Naive thymus-derived CD8-positive, alpha-beta T cell (primary cell): ENCODE data around the gene EXPH5. TPM values are rescaled to one million over a fixed set of nuclear protein-coding genes. Genes with fewer than 3 reads are reported as not detected.
"Not testable (repeated sequence)": the region's sequence is repeated elsewhere in the genome, so short reads cannot be mapped to it uniquely, and the experiment has no call there.

Experiments used
- ATAC-seq, 2 donors: fragments of 150-1000 bp; cut with Tn5 transposase in 1 of 2; sonication (Bioruptor Pico), chemical (Tn5 transposase) in 1 of 2; 1 replicate in 1 of 2; 2 replicates in 1 of 2; pipeline ENCODE4 v1.10.0; 2021; ENCODE audit warnings: mild to moderate bottlenecking in 2 of 2, moderate library complexity in 2 of 2
- POLR2A ChIA-PET: fragments of 350-600 bp; sonication (Branson Sonifier 250); formaldehyde crosslinking; loops from one replicate; lab custom pipeline; 2021; ENCODE audit warnings: antibody characterized with exemption; lab: Charles Lee
- DNase-seq, 10 donors: peaks; one replicate each; pipeline versions ENCODE4 v3.0.0 to v3.0.0-alpha.2; 2020 to 2022
- H3K27ac Mint-ChIP-seq, 10 donors: one replicate each; pipeline ENCODE4 v1.8.0; 2020 to 2022; ENCODE audit warnings: mild to moderate bottlenecking in 10 of 10, mixed read lengths in 10 of 10, moderate library complexity in 4 of 10, inconsistent platforms in 1 of 10
- H3K27me3 Mint-ChIP-seq, 5 donors: one replicate each; pipeline ENCODE4 v1.8.0; 2021 to 2022; ENCODE audit warnings: mixed read lengths in 5 of 5
- H3K36me3 Mint-ChIP-seq, 3 donors: one replicate each; pipeline ENCODE4 v1.8.0; 2020 to 2022; ENCODE audit warnings: mixed read lengths in 3 of 3, mild to moderate bottlenecking in 2 of 3, inconsistent platforms in 1 of 3
- H3K4me1 Mint-ChIP-seq, 4 donors: one replicate each; pipeline ENCODE4 v1.8.0; 2021 to 2022; ENCODE audit warnings: mixed read lengths in 4 of 4
- H3K4me3 Mint-ChIP-seq, 10 donors: one replicate each; pipeline ENCODE4 v1.8.0; 2020 to 2022; ENCODE audit warnings: mild to moderate bottlenecking in 10 of 10, mixed read lengths in 10 of 10, moderate library complexity in 6 of 10, inconsistent platforms in 1 of 10
- H3K9me3 Mint-ChIP-seq, 9 donors: one replicate each; pipeline ENCODE4 v1.8.0; 2020 to 2022; ENCODE audit warnings: mixed read lengths in 9 of 9, mild to moderate bottlenecking in 3 of 9, inconsistent platforms in 1 of 9, moderate library complexity in 1 of 9
- polyA plus RNA-seq, 3 donors: library from polyadenylated mRNA; unstranded; fragments of 300-500 nt; fragmentation: Illumina TruSeq; gene quantifications; one replicate each; pipeline ENCODE4 v1.2.3, GENCODE V29; 2021
- total RNA-seq, 8 experiments: library from RNA in 2 of 8; stranded (reverse) in 2 of 8; gene quantifications; one replicate each; pipeline ENCODE4 v1.2.3 and lab custom pipeline; 2021 to 2026

The EXPH5 gene, protein sequence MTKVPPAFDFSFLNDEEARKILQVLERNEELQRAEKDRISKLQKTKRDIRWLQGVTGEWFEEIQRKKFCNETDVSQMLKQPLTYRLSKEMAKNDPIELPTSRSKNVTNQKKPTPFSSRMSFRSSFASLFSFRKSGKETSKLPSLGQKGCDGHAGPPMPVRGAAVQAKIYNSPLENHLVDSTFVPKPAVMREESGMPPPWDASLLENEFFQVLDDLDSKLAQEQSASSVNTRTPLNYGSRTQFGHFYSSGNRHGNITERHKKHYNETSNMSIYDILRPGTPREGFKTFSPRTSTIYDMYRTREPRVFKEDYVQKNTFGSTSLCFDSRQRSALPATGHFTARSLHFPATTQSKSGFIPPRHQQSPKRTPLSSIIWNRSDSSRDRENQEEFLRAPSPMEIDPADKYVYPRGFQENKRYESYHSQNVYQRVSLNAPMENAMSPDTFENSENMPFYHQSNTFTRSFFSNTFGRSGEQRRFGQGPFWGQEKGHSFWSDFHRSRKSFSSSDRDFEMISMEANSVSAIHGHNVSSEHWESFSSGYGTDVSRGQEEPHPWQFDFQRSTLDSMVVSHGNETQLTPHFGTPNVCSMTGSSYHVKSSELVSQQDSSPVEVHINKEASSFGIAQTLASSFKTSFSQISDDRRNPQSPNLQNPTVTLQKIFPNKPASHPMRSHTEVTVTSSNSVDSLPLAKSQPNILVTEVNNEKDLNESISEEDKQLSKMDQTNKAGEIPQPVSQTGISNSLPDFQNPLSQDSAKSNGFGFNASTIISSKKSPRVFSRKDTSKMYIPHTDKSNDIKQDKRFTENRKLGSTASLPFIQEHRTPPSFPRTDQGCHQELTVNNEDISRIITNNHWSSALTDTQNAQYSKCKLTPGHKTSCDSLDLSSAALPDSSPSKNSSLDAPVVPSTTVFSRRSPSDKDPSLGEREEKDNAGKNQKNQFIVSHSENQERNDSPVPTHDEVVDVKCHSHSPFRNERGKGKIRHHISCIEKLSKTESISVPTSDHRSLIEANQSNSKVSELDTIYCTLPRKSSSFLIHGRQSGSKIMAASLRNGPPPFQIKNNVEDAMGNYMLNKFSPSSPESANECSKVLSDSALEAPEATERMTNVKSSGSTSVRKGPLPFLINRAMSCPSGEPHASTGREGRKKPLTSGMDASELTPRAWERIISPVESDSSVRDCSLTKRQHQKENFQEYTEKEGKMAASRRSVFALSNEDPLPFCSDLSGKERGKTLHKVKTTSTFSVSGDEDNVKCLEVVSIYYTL (N-terminal part only)
- total RNA-seq (1 to 10 TPM; 8.6 to 8.7 TPM), polyA plus RNA-seq (1 to 10 TPM in 2 of 3 donors, under 1 TPM in 1; 0.82 to 2.3 (median 1.9) TPM), total RNA-seq (lab: John Stamatoyannopoulos, UW) (4.3 to 16.4 (median 14.9) reads per million in 6 experiments)

GRCh38 chr11:108593214-108593922, at the start of gene EXPH5:
Gene EXPH5, minus strand, starts transcription at chr11:108593768. Its CDS starts 232 bp downstream, at chr11:108593536.
- H3K27me3 Mint-ChIP-seq, result peaks cover 0 to 22% (median 0%) of the 10 kb centered on the region in 5 donors
- no peaks in the 10 kb centered on the region for H3K9me3 Mint-ChIP-seq
- H3K36me3 Mint-ChIP-seq, result peaks cover 0 to 5% (median 0%) of the 10 kb centered on the region in 3 donors
- peak within 1 kb of the TSS; percentile 88 to 98 (median 94) for H3K27ac Mint-ChIP-seq
- peak within 1 kb of the TSS; percentile 89 to 99 (median 96) for H3K4me3 Mint-ChIP-seq
- POLR2A ChIA-PET, result interaction anchor here (1.1 to 1.5 kb wide), 4 partner anchors 12 to 126 kb away, joined by 3 to 5 read pairs (median 3); partner anchors contain the start of genes C11orf65, DDX10 and POGLUT3
- H3K4me1 Mint-ChIP-seq, result peaks cover 9 to 25% (median 20%) of the 10 kb centered on the region in 4 donors
- ATAC-seq (peak; percentile 93 to 94), DNase-seq (peak; percentile 72 to 93 (median 84))

GRCh38 chr11:108641752-108642151, 48.2 kb upstream of the EXPH5 start:
- H3K36me3 Mint-ChIP-seq, DNase-seq, H3K27ac Mint-ChIP-seq, H3K9me3 Mint-ChIP-seq, H3K4me3 Mint-ChIP-seq, ATAC-seq, H3K4me1 Mint-ChIP-seq, POLR2A ChIA-PET: not testable (repeated sequence)
- peaks cover 0 to 12% (median 2%) of the 10 kb centered on the region in 5 donors for H3K27me3 Mint-ChIP-seq

- Mint-ChIP-seq H3K27me3 (peaks cover 0 to 20% (median 12%) of the 10 kb centered on the region in 5 donors), H3K27ac (no peak overlapping the region), H3K36me3 (no peaks in the 10 kb centered on the region), H3K4me1 (peaks cover 0 to 8% (median 5%) of the 10 kb centered on the region in 4 donors), H3K4me3 (no peak overlapping the region), H3K9me3 (no peaks in the 10 kb centered on the region)
- DNase-seq (no peak), ATAC-seq (no peak)
- POLR2A ChIA-PET, result no interaction called here
Observed at GRCh38 chr11:108639146-108639545, 45.6 kb upstream of the EXPH5 start.

DNA sequence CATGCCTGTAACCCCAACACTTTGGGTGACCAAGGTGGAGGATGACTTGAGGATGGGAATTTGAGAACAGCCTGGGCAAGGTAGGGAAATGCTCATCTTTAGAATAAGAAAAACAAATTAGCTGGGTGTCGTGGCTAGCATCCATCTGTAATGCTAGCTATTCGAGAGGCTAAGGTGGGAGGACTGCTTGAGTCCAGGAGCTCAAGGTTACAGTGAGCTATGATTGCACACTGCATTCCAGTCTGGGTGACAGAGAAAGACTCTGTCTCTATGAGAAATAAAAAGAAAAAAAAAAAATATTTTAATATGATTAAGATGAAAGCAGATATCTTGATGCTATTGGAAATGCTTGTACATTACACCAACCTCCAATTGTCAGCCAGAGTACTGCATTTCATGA, 42.7 kb upstream of the EXPH5 start:
- DNase-seq (no peak), ATAC-seq (no peak)
- POLR2A ChIA-PET, result no interaction called here
- Mint-ChIP-seq H3K4me1 (peaks cover 0 to 8% (median 5%) of the 10 kb centered on the region in 4 donors), H3K27ac (no peak overlapping the region), H3K9me3 (peaks cover 0 to 4% (median 0%) of the 10 kb centered on the region in 9 donors), H3K36me3 (no peaks in the 10 kb centered on the region), H3K4me3 (no peak overlapping the region), H3K27me3 (peaks cover 0 to 23% (median 13%) of the 10 kb centered on the region in 5 donors)

- POLR2A ChIA-PET, result no interaction called here
- Mint-ChIP-seq H3K36me3 (no peaks in the 10 kb centered on the region), H3K27me3 (peaks cover 0 to 23% (median 13%) of the 10 kb centered on the region in 5 donors), H3K4me1 (peaks cover 0 to 8% (median 5%) of the 10 kb centered on the region in 4 donors), H3K4me3 (no peak overlapping the region), H3K9me3 (peaks cover 0 to 4% (median 0%) of the 10 kb centered on the region in 9 donors), H3K27ac (no peak overlapping the region)
- ATAC-seq, result no peak
- no peak for DNase-seq
Observed at GRCh38 chr11:108635106-108635505, 41.5 kb upstream of the EXPH5 start.

GRCh38 chr11:108632041-108632704, 38.6 kb upstream of the EXPH5 start:
- ATAC-seq, result no peak
- no peaks in the 10 kb centered on the region for H3K36me3 Mint-ChIP-seq
- POLR2A ChIA-PET, result no interaction called here

DNA sequence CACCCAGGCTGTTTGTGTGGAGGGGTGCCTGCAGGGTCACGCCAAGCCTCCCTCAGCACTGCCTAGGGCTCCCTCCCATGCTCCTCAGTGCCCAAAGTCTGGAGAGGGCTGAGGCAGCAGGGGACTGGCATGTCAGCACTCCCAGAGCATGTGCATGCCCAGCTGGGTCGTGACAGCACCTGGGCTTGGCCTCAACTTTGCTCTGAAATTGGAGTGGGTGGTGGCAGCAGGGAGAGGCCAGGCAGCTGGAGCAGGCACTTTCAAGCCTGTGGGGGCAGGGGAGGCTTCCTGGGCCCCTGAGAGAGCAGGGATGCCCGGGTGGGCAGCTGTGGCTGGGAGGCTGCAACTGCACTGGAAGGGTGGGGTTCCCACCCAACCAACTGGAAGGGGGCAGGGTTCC, 35.7 kb upstream of the EXPH5 start:
- DNase-seq (no peak), ATAC-seq (no peak)
- Mint-ChIP-seq H3K36me3 (no peaks in the 10 kb centered on the region), H3K4me1 (peaks cover 0 to 6% (median 2%) of the 10 kb centered on the region in 4 donors), H3K4me3 (no peak overlapping the region), H3K27me3 (peaks cover 0 to 10% (median 4%) of the 10 kb centered on the region in 5 donors), H3K27ac (no peak overlapping the region), H3K9me3 (peaks cover 0 to 4% (median 0%) of the 10 kb centered on the region in 9 donors)
- POLR2A ChIA-PET, result no interaction called here

More at GRCh38 chr11:108632041-108632704, 38.6 kb upstream of the EXPH5 start:
- no peaks in the 10 kb centered on the region for H3K4me1 Mint-ChIP-seq
- peaks cover 0 to 19% (median 6%) of the 10 kb centered on the region in 5 donors for H3K27me3 Mint-ChIP-seq
- no peak overlapping the region for H3K4me3 Mint-ChIP-seq
- H3K9me3 Mint-ChIP-seq, result peaks cover 0 to 4% (median 0%) of the 10 kb centered on the region in 9 donors
- no peak for DNase-seq
- no peak overlapping the region for H3K27ac Mint-ChIP-seq

DNA sequence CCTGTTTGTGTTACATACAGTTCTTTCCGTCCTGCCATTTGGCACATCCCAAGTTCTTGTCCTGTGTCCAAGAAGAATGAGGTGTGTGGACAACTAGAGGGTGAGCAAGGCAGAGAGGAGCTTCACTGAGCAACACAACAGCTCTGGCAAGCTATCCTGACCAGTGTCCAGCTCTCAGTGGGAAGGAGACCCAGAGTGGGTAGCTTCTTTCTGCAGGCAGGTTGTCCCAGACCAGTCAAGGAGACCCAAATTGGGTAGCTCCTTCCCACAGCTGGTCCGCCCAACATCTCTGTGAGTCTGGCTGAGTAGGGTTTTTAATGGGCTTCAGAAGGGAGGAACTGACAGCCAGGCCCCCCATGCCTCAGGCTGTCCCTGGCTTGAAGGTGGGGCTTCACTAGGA, 35.2 kb upstream of the EXPH5 start:
- POLR2A ChIA-PET, result no interaction called here
- Mint-ChIP-seq H3K4me3 (no peak overlapping the region), H3K9me3 (peaks cover 0 to 4% (median 0%) of the 10 kb centered on the region in 9 donors), H3K27ac (no peak overlapping the region), H3K36me3 (no peaks in the 10 kb centered on the region), H3K4me1 (peaks cover 0 to 6% (median 3%) of the 10 kb centered on the region in 4 donors), H3K27me3 (peaks cover 0 to 7% (median 4%) of the 10 kb centered on the region in 5 donors)
- ATAC-seq, result no peak
- DNase-seq, result no peak

DNA sequence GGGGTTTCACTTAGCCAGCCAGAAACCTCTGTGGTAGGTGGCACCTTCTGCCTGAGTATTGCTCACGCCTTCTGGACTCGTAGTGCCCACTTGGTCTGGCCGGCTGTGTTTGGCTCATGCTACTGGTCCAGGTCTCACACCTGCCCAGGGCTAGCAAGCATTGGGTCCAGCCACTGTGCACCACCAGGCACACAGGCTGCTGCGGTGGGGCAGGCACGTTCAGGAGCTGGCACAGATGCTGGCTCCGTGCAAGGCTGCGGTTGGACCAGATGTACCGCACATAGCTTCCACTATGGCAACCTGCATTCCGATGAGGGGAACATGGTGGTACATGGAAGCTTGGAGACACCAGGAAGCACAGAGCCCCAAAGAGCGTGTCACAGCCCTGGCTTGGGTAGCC, 34.8 kb upstream of the EXPH5 start:
- POLR2A ChIA-PET, result no interaction called here
- peaks cover 0 to 4% (median 0%) of the 10 kb centered on the region in 9 donors for H3K9me3 Mint-ChIP-seq
- H3K27ac Mint-ChIP-seq, result no peak overlapping the region
- no peak for DNase-seq
- no peaks in the 10 kb centered on the region for H3K36me3 Mint-ChIP-seq
- no peak overlapping the region for H3K4me3 Mint-ChIP-seq
- H3K4me1 Mint-ChIP-seq, result peaks cover 0 to 6% (median 3%) of the 10 kb centered on the region in 4 donors
- peaks cover 0 to 7% (median 4%) of the 10 kb centered on the region in 5 donors for H3K27me3 Mint-ChIP-seq
- ATAC-seq, result no peak

GRCh38 chr11:108624196-108624925, 30.8 kb upstream of the EXPH5 start:
- POLR2A ChIA-PET, result interaction anchor here (0.6 kb wide), 1 partner anchor 364 kb away, joined by 3 read pairs; no protein-coding TSS in a partner anchor
- Mint-ChIP-seq H3K36me3 (no peaks in the 10 kb centered on the region), H3K4me3 (no peak overlapping the region), H3K4me1 (peaks cover 0 to 6% (median 3%) of the 10 kb centered on the region in 4 donors), H3K27me3 (peaks cover 0 to 8% (median 4%) of the 10 kb centered on the region in 5 donors), H3K9me3 (peaks cover 0 to 2% (median 0%) of the 10 kb centered on the region in 9 donors), H3K27ac (no peak overlapping the region)
- DNase-seq, result no peak
- no peak for ATAC-seq
